Liver (tissue), 9 donors: Measurements from ENCODE around the gene SLC8A1. TPM values are rescaled to one million over a fixed set of nuclear protein-coding genes. Genes with fewer than 3 reads are reported as not detected.

Source experiments
- DNase-seq: peaks from one replicate; pipeline ENCODE4 v3.0.0-alpha.2; 2017; ENCODE audit warnings: low spot score
- H3K27ac ChIP-seq, 2 donors: one replicate each; pipeline ENCODE4 v1.7.0; 2013; ENCODE audit warnings: inconsistent platforms in 2 of 2, low read length in 2 of 2, control low read depth in 1 of 2, low read depth in 1 of 2, mild to moderate bottlenecking in 1 of 2
- H3K27me3 ChIP-seq, 4 donors: one replicate each; pipeline versions ENCODE4 v1.6.1 to v1.7.0; 2013; ENCODE audit warnings: low read length in 3 of 4, inconsistent platforms in 1 of 4, mild to moderate bottlenecking in 1 of 4, moderate library complexity in 1 of 4; ENCODE audit not compliant: control insufficient read depth in 4 of 4, insufficient read depth in 4 of 4
- H3K36me3 ChIP-seq, 4 donors: one replicate each; pipeline versions ENCODE4 v1.6.1 to v1.7.0; 2013; ENCODE audit warnings: low read length in 3 of 4, mild to moderate bottlenecking in 3 of 4, low read depth in 1 of 4, moderate library complexity in 1 of 4; ENCODE audit not compliant: control insufficient read depth in 4 of 4, insufficient read depth in 3 of 4
- H3K4me1 ChIP-seq, 4 donors: one replicate each; pipeline versions ENCODE4 v1.6.1 to v1.7.0; 2013; ENCODE audit warnings: low read length in 3 of 4, mild to moderate bottlenecking in 3 of 4, moderate library complexity in 1 of 4; ENCODE audit not compliant: control insufficient read depth in 4 of 4, insufficient read depth in 4 of 4
- H3K4me3 ChIP-seq, 3 donors: one replicate each; pipeline versions ENCODE4 v1.6.1 to v1.7.0; 2013; ENCODE audit warnings: low read length in 3 of 3, control low read depth in 1 of 3, low read depth in 1 of 3, mild to moderate bottlenecking in 1 of 3
- H3K9ac ChIP-seq, 2 donors: one replicate each; pipeline ENCODE4 v1.7.0; 2013; ENCODE audit warnings: low read length in 2 of 2, mild to moderate bottlenecking in 2 of 2, moderate library complexity in 2 of 2, control low read depth in 1 of 2, low read depth in 1 of 2
- H3K9me3 ChIP-seq, 4 donors: one replicate each; pipeline versions ENCODE4 v1.6.1 to v1.7.0; 2013; ENCODE audit warnings: low read length in 3 of 4; ENCODE audit not compliant: control insufficient read depth in 4 of 4
- FOXA1 ChIP-seq: IDR thresholded peaks from 2 replicates; pipeline ENCODE4 v1.6.1; 2016; ENCODE audit warnings: antibody characterized with exemption
- FOXA2 ChIP-seq: IDR thresholded peaks from 2 replicates; pipeline ENCODE4 v1.6.1; 2016; ENCODE audit warnings: antibody characterized with exemption
- GABPA ChIP-seq, 2 donors: IDR thresholded peaks in 1 of 2; conservative IDR thresholded peaks in 1 of 2; 2 replicates each; pipeline ENCODE4 v1.6.1; 2016; ENCODE audit warnings: antibody characterized with exemption in 2 of 2, mild to moderate bottlenecking in 1 of 2, moderate library complexity in 1 of 2
- HNF4A ChIP-seq, 2 donors: conservative IDR thresholded peaks; 2 replicates each; pipeline ENCODE4 v1.6.1; 2016; ENCODE audit warnings: antibody characterized with exemption in 2 of 2, mild to moderate bottlenecking in 2 of 2
- HNF4G ChIP-seq: IDR thresholded peaks from 2 replicates; pipeline ENCODE4 v1.6.1; 2016; ENCODE audit warnings: antibody characterized with exemption
- JUND ChIP-seq, 2 donors: IDR thresholded peaks; 2 replicates each; pipeline ENCODE4 v1.6.1; 2016; ENCODE audit warnings: antibody characterized with exemption in 2 of 2
- NR2F2 ChIP-seq: IDR thresholded peaks from 2 replicates; pipeline ENCODE4 v1.6.1; 2016; ENCODE audit warnings: antibody characterized with exemption
- RAD21 ChIP-seq, 2 donors: IDR thresholded peaks; 2 replicates each; pipeline ENCODE4 v1.6.1; 2016; ENCODE audit warnings: antibody characterized with exemption in 2 of 2, mild to moderate bottlenecking in 2 of 2
- RXRA ChIP-seq, 2 donors: IDR thresholded peaks; 2 replicates each; pipeline ENCODE4 v1.6.1; 2017 to 2018; ENCODE audit warnings: antibody characterized with exemption in 2 of 2, mild to moderate bottlenecking in 1 of 2
- SP1 ChIP-seq: IDR thresholded peaks from 2 replicates; pipeline ENCODE4 v1.6.1; 2018; ENCODE audit warnings: antibody characterized with exemption, mild to moderate bottlenecking
- TAF1 ChIP-seq: conservative IDR thresholded peaks from 2 replicates; pipeline ENCODE4 v1.6.1; 2016; ENCODE audit warnings: antibody characterized with exemption, mild to moderate bottlenecking
- YY1 ChIP-seq: IDR thresholded peaks from 2 replicates; pipeline ENCODE4 v1.6.1; 2016; ENCODE audit warnings: antibody characterized with exemption, mild to moderate bottlenecking
- WGBS: extraction: QIAGEN DNeasy Blood & Tissue Kit; methylation state at CpG from one replicate; pipeline ENCODE4 v1.1.7; 2013; 5-methylcytosine and 5-hydroxymethylcytosine counted together
- polyA plus RNA-seq, 2 donors: library from polyadenylated mRNA; stranded (reverse) in 1 of 2; unstranded in 1 of 2; fragments of 200-250 nt in 1 of 2; fragments of >200 nt in 1 of 2; fragmentation: Nextera tagmentation in 1 of 2; extraction: Ambion mirVana in 1 of 2; gene quantifications; one replicate each; pipeline versions ENCODE4 v1.2.1 to v1.2.3, GENCODE V29; 2013 to 2015
- total RNA-seq, 2 donors: library from RNA; depleted of rRNA; stranded (reverse); fragments of >200 nt; gene quantifications; one replicate each; pipeline ENCODE4 v1.2.3, GENCODE V29; 2014
- TF ChIP-seq, protein P1 (sequence below): IDR thresholded peaks from 2 replicates; pipeline ENCODE4 v1.6.1; 2016; ENCODE audit warnings: antibody characterized with exemption
- TF ChIP-seq, protein P2 (sequence below): IDR thresholded peaks from 2 replicates; pipeline ENCODE4 v1.6.1; 2016; ENCODE audit warnings: antibody characterized with exemption
- TF ChIP-seq, protein P3 (sequence below): fragments of 150-350 bp; IDR thresholded peaks from 2 replicates; pipeline ENCODE4 v1.5.1; 2017; ENCODE audit warnings: improper control_type of control experiment, low read depth, low read length; ENCODE audit not compliant: missing input control
- donor health status: healthy.
- donor health status: healthy.
- donor health status: healthy.
- donor health status: healthy.
- donor health status: healthy.

Gene SLC8A1
- total and polyA plus RNA-seq, 4 donors = 1.2 to 18.5 (median 8.2) TPM

DNA sequence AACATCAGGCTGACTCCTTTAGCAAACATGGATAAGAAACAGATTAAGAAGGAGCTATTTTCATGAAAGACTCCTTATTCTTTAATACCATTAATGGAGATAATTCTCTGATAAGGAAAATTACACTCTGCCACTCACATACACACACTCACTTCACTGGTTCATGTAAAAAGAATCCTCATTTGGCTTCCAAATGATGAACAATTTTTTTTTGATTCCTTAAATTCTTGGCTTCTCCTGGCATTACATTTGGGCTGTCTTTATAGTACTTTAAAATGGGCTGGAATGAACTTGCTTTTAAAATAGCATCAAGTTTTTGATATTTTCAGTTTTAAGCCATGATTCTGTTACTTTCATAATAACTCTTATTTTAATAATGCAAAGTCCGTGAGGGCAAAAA lies 328.6 kb downstream of the SLC8A1 start:
- DNase-seq = no peak
- Histone ChIP-seq H3K36me3 (no peaks in the 10 kb centered on the region), H3K27ac (no peak overlapping the region), H3K9ac (no peak overlapping the region), H3K9me3 (no peaks in the 10 kb centered on the region), H3K4me1 (no peaks in the 10 kb centered on the region), H3K27me3 (peaks cover 0 to 3% (median 0%) of the 10 kb centered on the region in 4 donors), H3K4me3 (no peak overlapping the region)
- WGBS = 85% methylated on average over 1 of the region's 1 CpG
- TF ChIP-seq, protein P1, sequence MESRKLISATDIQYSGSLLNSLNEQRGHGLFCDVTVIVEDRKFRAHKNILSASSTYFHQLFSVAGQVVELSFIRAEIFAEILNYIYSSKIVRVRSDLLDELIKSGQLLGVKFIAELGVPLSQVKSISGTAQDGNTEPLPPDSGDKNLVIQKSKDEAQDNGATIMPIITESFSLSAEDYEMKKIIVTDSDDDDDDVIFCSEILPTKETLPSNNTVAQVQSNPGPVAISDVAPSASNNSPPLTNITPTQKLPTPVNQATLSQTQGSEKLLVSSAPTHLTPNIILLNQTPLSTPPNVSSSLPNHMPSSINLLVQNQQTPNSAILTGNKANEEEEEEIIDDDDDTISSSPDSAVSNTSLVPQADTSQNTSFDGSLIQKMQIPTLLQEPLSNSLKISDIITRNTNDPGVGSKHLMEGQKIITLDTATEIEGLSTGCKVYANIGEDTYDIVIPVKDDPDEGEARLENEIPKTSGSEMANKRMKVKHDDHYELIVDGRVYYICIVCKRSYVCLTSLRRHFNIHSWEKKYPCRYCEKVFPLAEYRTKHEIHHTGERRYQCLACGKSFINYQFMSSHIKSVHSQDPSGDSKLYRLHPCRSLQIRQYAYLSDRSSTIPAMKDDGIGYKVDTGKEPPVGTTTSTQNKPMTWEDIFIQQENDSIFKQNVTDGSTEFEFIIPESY = no peak
- TF ChIP-seq RAD21 (IDR thresholded peaks at IDR 0.05) (no peak), FOXA2 (no peak), HNF4G (no peak), TAF1 (no peak), GABPA (IDR thresholded peaks at IDR 0.05 in 1 of 2, conservative IDR thresholded peaks at IDR 0.05 in 1 of 2) (no peak), YY1 (no peak), NR2F2 (no peak), SP1 (no peak)
- TF ChIP-seq, protein P2, sequence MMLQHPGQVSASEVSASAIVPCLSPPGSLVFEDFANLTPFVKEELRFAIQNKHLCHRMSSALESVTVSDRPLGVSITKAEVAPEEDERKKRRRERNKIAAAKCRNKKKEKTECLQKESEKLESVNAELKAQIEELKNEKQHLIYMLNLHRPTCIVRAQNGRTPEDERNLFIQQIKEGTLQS = no peak
- TF ChIP-seq, protein P3, sequence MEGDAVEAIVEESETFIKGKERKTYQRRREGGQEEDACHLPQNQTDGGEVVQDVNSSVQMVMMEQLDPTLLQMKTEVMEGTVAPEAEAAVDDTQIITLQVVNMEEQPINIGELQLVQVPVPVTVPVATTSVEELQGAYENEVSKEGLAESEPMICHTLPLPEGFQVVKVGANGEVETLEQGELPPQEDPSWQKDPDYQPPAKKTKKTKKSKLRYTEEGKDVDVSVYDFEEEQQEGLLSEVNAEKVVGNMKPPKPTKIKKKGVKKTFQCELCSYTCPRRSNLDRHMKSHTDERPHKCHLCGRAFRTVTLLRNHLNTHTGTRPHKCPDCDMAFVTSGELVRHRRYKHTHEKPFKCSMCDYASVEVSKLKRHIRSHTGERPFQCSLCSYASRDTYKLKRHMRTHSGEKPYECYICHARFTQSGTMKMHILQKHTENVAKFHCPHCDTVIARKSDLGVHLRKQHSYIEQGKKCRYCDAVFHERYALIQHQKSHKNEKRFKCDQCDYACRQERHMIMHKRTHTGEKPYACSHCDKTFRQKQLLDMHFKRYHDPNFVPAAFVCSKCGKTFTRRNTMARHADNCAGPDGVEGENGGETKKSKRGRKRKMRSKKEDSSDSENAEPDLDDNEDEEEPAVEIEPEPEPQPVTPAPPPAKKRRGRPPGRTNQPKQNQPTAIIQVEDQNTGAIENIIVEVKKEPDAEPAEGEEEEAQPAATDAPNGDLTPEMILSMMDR = no peak

DNA sequence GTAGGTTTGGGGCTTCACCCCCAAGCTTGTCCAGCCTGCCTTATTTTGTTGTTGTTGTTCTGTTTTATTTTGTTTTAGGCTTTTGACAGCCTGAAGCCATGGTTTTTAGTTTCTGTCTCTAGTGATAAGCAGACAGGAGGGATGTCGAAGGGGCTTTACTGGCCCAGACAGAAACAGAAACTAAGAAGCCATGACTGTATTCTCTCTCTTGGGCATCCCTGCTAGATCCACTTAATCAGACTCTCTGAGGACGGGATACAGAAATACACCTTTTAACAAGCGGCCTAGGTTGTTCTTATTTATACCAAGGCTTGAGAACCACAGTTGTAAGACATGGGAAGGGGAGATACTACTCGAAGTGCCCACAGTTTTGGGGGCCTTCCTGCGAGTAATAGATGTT lies 330.9 kb downstream of the SLC8A1 start:
- Histone ChIP-seq H3K27ac (no peak overlapping the region), H3K9me3 (no peaks in the 10 kb centered on the region), H3K27me3 (peaks cover 0 to 3% (median 0%) of the 10 kb centered on the region in 4 donors), H3K36me3 (no peaks in the 10 kb centered on the region), H3K4me1 (no peaks in the 10 kb centered on the region), H3K4me3 (no peak overlapping the region), H3K9ac (no peak overlapping the region)
- no peak for DNase-seq
- 69% methylated on average over 5 of the region's 5 CpGs for WGBS
- TF ChIP-seq NR2F2 (no peak), FOXA1 (no peak), FOXA2 (no peak)
- TF ChIP-seq, protein P1 = no peak

DNA sequence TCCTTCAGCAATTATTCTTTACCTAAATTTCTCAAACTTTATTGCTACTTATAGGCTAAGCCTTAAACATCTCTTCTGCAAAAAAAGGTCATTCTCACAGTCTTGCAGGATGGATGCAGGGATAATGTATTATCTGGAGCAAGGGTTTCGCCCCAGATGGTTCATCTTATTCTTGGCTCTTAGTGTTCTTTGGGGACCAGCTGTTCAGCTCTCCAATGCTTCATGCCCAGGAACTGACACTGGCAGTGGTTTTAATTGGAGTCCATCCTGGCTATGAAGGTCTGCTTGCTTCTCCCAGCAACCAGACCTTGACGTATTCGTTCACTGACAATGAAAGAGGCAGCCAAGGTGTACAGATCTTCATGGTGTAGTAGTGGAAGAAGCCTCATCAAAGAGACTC lies 331.9 kb downstream of the SLC8A1 start:
- H3K4me3 ChIP-seq = no peak overlapping the region
- H3K36me3 ChIP-seq = no peaks in the 10 kb centered on the region
- no peaks in the 10 kb centered on the region for H3K9me3 ChIP-seq
- H3K27me3 ChIP-seq = peaks cover 0 to 3% (median 0%) of the 10 kb centered on the region in 4 donors
- DNase-seq = no peak
- 78% methylated on average over 3 of the region's 3 CpGs for WGBS
- no peak overlapping the region for H3K27ac ChIP-seq
- no peaks in the 10 kb centered on the region for H3K4me1 ChIP-seq
- no peak overlapping the region for H3K9ac ChIP-seq
- TF ChIP-seq HNF4A (conservative IDR thresholded peaks at IDR 0.05) (no peak), TAF1 (no peak), RXRA (IDR thresholded peaks at IDR 0.05) (no peak), RAD21 (IDR thresholded peaks at IDR 0.05) (no peak), FOXA2 (no peak), NR2F2 (no peak), HNF4G (no peak), JUND (IDR thresholded peaks at IDR 0.05) (no peak), SP1 (no peak), FOXA1 (no peak), GABPA (IDR thresholded peaks at IDR 0.05 in 1 of 2, conservative IDR thresholded peaks at IDR 0.05 in 1 of 2) (no peak)
- TF ChIP-seq, protein P2 = no peak
- TF ChIP-seq, protein P1 = no peak
- TF ChIP-seq, protein P3 = no peak
